ENCODE data around the gene YOD1.

DNA sequence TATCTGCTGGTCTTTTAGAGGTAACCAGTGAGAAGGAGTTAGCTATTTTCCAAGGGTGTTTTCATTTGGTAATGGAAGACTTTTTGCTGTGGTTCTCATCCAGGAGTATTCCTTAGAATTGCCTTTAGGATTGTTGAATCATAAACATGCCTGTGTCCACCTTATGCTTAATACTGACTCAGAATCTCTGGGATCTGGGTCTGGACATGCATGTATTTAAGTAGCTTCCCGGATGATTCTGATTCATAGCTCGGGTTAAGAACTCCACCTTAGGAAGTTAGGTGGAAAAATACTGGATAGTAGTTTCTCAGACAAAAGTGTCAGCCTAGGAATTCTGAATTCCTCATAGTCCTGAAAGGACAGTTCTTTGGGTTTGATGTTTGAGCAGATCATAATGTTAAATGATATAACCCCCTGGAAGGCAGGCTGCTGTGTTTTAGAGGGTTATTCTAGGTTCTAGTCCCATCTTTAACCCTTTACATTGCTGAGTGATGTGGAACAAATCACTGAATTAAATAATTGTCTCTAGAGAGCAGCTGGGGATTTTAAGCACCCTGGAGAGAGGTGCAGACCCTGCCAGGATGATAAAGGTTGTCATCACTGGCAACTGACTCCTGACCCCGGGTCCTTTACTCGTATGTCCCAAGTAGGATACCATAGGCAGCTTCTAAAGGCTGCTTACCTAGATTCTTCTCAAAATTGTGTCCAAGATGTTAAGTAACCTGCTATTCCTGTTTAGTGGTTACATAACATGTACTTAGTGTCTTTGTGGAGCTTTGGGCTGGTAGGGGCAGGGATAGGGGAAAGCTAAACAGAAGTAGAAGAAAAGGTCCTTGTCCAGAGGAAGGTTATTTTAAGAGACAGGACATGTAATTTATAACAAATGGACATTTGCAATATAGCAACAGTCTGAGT, 23.2 kb upstream of the YOD1 start:
- TF ChIP-seq, protein P1, sequence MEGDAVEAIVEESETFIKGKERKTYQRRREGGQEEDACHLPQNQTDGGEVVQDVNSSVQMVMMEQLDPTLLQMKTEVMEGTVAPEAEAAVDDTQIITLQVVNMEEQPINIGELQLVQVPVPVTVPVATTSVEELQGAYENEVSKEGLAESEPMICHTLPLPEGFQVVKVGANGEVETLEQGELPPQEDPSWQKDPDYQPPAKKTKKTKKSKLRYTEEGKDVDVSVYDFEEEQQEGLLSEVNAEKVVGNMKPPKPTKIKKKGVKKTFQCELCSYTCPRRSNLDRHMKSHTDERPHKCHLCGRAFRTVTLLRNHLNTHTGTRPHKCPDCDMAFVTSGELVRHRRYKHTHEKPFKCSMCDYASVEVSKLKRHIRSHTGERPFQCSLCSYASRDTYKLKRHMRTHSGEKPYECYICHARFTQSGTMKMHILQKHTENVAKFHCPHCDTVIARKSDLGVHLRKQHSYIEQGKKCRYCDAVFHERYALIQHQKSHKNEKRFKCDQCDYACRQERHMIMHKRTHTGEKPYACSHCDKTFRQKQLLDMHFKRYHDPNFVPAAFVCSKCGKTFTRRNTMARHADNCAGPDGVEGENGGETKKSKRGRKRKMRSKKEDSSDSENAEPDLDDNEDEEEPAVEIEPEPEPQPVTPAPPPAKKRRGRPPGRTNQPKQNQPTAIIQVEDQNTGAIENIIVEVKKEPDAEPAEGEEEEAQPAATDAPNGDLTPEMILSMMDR (IDR thresholded peaks at IDR 0.05), result no peak
- TF ChIP-seq EP300 (IDR thresholded peaks at IDR 0.05), result no peak
- TF ChIP-seq POLR2A (IDR thresholded peaks at IDR 0.05), result no peak

Measured in upper lobe of left lung (tissue), 4 donors.